NT2/D1 (cell line): ENCODE measurements around the gene BTBD18.

Experiments
- YY1 ChIP-seq: IDR thresholded peaks from 2 replicates; pipeline ENCODE4 v1.6.1; 2011; ENCODE audit not compliant: insufficient read length, insufficient read depth
- ZNF274 ChIP-seq: IDR thresholded peaks from 2 replicates; pipeline ENCODE4 v1.6.1; 2011; ENCODE audit warnings: mild to moderate bottlenecking, low read depth, low read length

DNA sequence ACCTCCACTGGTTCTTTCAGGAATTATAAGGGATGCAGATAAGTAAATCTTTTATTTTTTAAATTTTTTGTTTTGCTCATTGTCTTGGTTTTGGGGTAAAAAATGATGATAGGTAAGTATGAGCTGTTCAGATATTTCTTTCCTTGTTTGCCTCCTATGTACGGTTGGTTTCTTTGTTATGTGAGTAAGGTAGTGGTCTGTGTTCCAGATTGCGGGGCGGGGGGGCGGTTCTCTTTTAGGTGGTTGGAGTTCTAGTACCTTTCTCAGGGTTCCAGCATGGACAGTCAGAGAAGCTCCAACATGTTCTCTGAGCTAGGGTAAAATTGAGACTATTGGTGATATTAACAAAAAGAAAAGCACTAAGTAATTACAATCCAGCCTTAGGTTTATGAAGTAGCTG, 12.4 kb upstream of the BTBD18 start:
- TF ChIP-seq ZNF274 (no peak), YY1 (no peak)
